KMS-11 (cell line): ENCODE results near the gene MAN2B1.
"Not testable (repeated sequence)": the region's sequence is repeated elsewhere in the genome, so short reads cannot be mapped to it uniquely, and the experiment has no call there.

Experiments
- H2AFZ ChIP-seq: fragments of 200-600 bp; sonication (generic); 2 replicates; pipeline ENCODE4 v1.6.1; 2016; ENCODE audit warnings: antibody characterized with exemption, mixed run types, low read depth
- H3K27ac ChIP-seq: fragments of 200-600 bp; sonication (generic); 2 replicates; pipeline ENCODE4 v1.6.1; 2016; ENCODE audit warnings: mild to moderate bottlenecking, mixed run types
- H3K27me3 ChIP-seq: fragments of 200-600 bp; sonication (generic); 2 replicates; pipeline ENCODE4 v1.6.1; 2017; ENCODE audit warnings: mild to moderate bottlenecking, low read depth, mixed run types, moderate library complexity; ENCODE audit not compliant: insufficient read depth
- H3K36me3 ChIP-seq: fragments of 200-600 bp; sonication (generic); 2 replicates; pipeline ENCODE4 v1.6.1; 2017; ENCODE audit warnings: mild to moderate bottlenecking, mixed run types; ENCODE audit not compliant: insufficient read depth
- H3K4me1 ChIP-seq: fragments of 200-600 bp; sonication (generic); 2 replicates; pipeline ENCODE4 v1.6.1; 2016; ENCODE audit warnings: mild to moderate bottlenecking, low read depth, mixed run types; ENCODE audit not compliant: poor library complexity, severe bottlenecking
- H3K4me2 ChIP-seq: fragments of 200-600 bp; sonication (generic); 2 replicates; pipeline ENCODE4 v1.7.0; 2016; ENCODE audit warnings: mild to moderate bottlenecking, mixed run types
- H3K4me3 ChIP-seq: fragments of 200-600 bp; sonication (generic); IDR thresholded peaks from 2 replicates; pipeline ENCODE4 v1.6.1; 2017; ENCODE audit warnings: low read depth, low read length, mixed read lengths; ENCODE audit not compliant: insufficient read depth
- H3K79me2 ChIP-seq: fragments of 200-600 bp; sonication (generic); 2 replicates; pipeline ENCODE4 v1.6.1; 2016; ENCODE audit warnings: low read depth, mixed run types; ENCODE audit not compliant: insufficient read depth
- H3K9ac ChIP-seq: fragments of 200-600 bp; sonication (generic); 2 replicates; pipeline ENCODE4 v1.6.1; 2016; ENCODE audit warnings: mild to moderate bottlenecking, mixed run types
- H4K20me1 ChIP-seq: fragments of 200-600 bp; sonication (generic); 2 replicates; pipeline ENCODE4 v1.6.1; 2016; ENCODE audit warnings: mild to moderate bottlenecking, mixed run types; ENCODE audit not compliant: insufficient read depth
- CTCF ChIP-seq: fragments of 200-600 bp; sonication (generic); conservative IDR thresholded peaks from 2 replicates; pipeline ENCODE4 v1.6.1; 2017; ENCODE audit warnings: low read depth, mild to moderate bottlenecking, antibody characterized with exemption, low read length, moderate library complexity, mixed read lengths

The MAN2B1 gene

GRCh38 chr19:12628040-12629022 is 38.2 kb downstream of the MAN2B1 start:
- Histone ChIP-seq H2AFZ (no peak overlapping the region), H3K9ac (no peak overlapping the region), H3K27me3 (no peaks in the 10 kb centered on the region), H3K27ac (no peak overlapping the region), H4K20me1 (no peaks in the 10 kb centered on the region), H3K36me3 (peaks cover 29% of the 10 kb centered on the region; the same call in 1 of the 2 replicates), H3K4me2 (no peak overlapping the region), H3K79me2 (no peaks in the 10 kb centered on the region), H3K4me1 (no peaks in the 10 kb centered on the region), H3K4me3 (no peak overlapping the region)
- TF ChIP-seq CTCF = no peak

- peaks cover 29% of the 10 kb centered on the region; the same call in 1 of the 2 replicates for H3K36me3 ChIP-seq
- no peak for TF ChIP-seq CTCF
- H2AFZ ChIP-seq = no peak overlapping the region
- H3K4me2 ChIP-seq = no peak overlapping the region
- H3K4me1 ChIP-seq = no peaks in the 10 kb centered on the region
- 0 out of 2 replicates have a peak, but pooled peaks cover 3% of the 10 kb centered on the region for H3K79me2 ChIP-seq
- no peaks in the 10 kb centered on the region for H3K27me3 ChIP-seq
- H4K20me1 ChIP-seq = no peaks in the 10 kb centered on the region
- H3K27ac ChIP-seq = no peak overlapping the region
- no peak overlapping the region for H3K9ac ChIP-seq
- no peak overlapping the region for H3K4me3 ChIP-seq
These were observed 39.6 kb downstream of the MAN2B1 start for GRCh38 chr19:12626958-12627357.

- H3K36me3 ChIP-seq = peaks cover 25% of the 10 kb centered on the region; the same call in 1 of the 2 replicates
- H3K27ac ChIP-seq = no peak overlapping the region
- H3K9ac ChIP-seq = no peak overlapping the region
- TF ChIP-seq CTCF = no peak
- H3K27me3 ChIP-seq = no peaks in the 10 kb centered on the region
- H4K20me1 ChIP-seq = no peaks in the 10 kb centered on the region
- H3K79me2 ChIP-seq = peaks cover 29% of the 10 kb centered on the region; the same call in 1 of the 2 replicates
- no peak overlapping the region for H2AFZ ChIP-seq
- H3K4me3 ChIP-seq = no peak overlapping the region
- no peaks in the 10 kb centered on the region for H3K4me1 ChIP-seq
- no peak overlapping the region for H3K4me2 ChIP-seq
These were observed 43.0 kb downstream of the MAN2B1 start for GRCh38 chr19:12623361-12624031.

GRCh38 chr19:12621253-12622024 is 45.1 kb downstream of the MAN2B1 start:
- H2AFZ ChIP-seq, H4K20me1 ChIP-seq, H3K4me1 ChIP-seq, H3K27ac ChIP-seq, H3K9ac ChIP-seq, H3K4me2 ChIP-seq, H3K4me3 ChIP-seq, H3K27me3 ChIP-seq: not testable (repeated sequence)
- Histone ChIP-seq H3K79me2 (peaks cover 49% of the 10 kb centered on the region; the same call in 1 of the 2 replicates), H3K36me3 (peaks cover 19% of the 10 kb centered on the region; the same call in 1 of the 2 replicates)
